Middle frontal gyrus (tissue), 1 donor: ENCODE measurements around the gene PDE9A.

Source experiments
- DNase-seq: peaks from one replicate; pipeline ENCODE4 v3.0.0-alpha.2; 2015; ENCODE audit warnings: low spot score; ENCODE audit errors: extremely low spot score

PDE9A gene

DNA sequence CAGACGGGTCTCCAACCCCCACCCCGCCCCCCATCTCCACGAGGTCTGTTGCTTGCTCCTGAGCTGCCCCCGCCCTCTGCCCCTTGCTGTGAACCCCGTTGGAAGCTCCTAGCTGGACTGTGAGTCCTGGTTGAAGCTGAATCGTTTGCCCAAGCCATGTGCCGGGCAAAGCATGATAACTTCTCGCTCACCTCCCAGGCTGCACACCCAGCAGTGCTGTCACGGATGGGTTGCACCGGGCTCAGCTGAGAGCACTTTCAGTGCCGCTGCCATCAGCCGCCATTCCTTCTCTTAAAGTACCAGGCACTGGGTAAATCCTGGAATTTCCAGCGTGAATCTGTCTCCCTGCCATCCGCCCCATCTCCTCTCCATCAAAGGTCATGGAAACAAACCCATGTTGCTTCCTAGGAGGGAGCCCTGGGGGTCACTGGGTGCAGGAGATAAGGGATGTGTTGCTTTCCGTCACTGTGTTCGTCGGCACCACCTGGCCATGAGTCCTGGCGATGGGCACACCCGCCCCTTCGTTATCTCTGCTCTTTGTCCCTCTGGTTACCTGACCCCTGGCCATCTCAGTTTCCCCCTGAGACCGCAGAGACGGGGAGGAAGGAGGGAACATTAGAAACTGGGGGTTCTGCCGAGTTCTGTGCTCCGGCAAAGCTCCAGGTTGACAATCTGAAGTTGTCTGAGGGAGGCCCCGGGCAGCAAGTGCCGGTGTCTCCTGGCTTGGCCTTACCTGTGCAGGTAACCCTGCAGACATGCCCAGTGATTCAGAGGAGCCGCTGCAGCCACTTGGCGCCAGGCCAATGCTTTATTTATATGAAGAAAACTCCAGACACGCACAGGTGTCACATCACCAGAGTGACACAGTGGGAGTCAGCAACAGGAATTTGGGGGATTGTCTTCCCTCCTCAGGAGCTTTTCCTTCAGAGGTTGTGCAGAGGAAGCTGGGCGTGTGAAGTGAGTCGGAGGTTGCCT lies 2.7 kb downstream of the PDE9A start:
- no peak for DNase-seq

DNA sequence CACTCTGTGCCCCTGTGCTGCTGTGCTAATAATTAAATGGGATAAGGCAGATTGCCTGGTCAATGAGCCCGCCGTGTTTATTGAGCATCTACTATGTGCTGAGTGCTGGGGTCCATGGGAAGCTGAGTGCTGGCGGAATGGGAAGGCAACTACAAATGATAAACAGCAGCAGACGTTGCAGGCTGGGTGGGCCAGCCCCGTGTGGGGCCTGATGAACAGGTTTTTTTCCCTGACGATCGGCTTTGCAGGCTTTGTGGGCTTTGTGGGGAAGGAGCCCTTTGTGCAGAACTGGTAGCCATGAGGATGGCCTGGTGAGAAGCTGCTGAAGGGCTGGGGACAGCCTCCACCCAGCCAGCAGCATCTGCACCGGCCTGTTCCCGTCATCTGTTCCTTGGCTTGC lies 3.5 kb downstream of the PDE9A start:
- no peak for DNase-seq

DNA sequence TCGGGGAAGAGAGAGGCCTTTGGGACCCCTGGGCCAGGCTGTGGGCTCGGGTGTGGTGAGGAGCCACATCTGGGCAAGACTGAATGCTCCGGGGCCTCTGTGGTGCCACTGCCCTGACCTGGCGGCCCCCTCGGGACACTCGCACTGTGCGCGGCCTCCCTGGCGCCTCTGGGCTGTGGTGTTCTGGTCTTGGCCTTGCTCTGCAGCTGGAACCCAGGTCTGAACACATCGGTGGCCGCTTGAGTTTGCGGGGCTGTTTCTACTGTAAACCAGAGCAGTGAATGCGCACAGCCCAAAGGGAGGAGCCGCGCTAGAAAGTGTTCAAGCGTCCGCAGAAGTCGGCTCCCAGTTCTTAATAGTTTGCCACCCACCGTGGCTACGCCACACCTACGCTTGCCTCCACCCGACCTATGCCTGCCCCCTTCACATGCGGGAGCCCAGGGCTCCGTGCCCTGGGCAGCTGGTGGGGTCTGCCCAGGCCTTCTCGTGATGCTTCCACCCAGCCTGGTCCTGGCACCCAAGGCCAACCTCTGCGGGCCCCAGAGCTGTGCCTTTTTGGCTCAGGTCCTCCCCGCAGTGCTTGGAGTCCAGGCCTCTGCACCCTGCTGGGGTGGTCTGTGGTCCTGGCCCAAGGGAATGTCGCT lies 4.4 kb downstream of the PDE9A start:
- no peak for DNase-seq

DNA sequence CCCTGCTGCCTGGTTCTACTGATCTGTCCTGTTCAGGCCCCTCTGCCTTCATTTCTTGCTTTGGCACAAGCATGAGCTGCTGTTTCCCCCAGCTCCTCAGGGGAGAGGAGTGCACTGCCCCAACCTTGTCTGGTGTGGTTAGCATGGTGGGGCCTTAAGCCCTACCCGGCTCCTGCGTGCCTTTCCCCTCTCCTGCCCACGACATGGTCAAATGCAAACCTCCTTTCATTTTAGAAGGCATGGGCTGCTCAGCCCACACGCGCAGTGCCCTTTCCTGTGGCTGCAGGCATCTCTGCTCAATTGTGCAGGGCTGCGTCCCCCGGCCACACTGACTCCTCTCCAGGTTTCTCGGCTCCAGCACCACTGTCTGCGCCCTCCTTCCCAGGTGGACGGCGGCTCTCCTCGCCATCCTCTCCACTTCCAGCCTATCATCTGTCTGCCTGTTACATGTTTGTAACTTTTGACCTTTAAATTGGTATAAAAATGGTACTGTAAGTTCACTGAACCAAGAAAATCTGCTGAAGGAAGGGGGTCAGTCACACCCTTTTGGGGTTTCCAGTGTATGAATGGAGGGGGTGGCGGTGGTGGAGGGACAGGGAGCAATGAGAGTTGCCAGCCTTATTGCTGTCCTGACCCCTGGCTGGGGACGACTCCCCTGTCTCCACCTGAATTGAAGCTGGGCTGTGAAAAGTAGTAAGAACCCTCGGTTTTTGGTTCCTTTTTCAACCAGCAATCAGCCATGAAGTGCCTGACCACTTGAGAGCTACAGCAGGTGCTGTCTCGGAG lies 5.1 kb downstream of the PDE9A start:
- no peak for DNase-seq

DNA sequence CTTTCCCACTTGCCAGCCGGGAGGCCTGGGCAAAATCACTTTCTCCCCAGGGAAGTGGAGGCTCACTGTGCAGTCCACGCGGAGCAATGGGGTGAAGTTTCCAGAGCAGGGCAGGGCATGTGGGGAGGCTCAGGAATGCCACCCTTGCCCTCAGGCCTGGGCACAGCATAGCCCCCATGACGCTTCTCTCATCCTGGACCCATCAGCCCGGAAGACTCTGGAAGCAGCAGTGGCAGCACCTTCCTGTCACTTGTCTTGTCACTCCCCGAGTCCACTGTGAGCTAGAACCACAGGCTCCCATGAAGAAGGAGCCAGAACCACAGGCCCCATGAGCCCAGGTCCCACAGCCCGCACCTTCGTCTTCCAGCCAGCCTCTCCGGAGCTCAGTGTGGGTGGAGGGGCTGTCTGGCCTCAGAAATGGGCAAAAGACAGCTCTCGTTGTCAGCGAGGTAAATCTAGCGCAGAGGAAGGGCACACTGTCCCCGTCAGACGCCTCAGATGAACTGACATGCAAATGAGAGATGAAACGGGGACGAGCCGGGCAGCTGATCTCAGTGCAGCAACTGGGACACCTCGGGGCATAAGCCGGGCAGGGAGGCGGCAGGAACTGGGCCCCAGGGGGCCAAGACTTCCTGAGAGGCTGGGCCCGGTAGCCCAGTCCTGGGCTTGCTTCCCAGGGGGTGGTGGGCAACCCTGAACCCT lies 6.1 kb downstream of the PDE9A start:
- no peak for DNase-seq

DNA sequence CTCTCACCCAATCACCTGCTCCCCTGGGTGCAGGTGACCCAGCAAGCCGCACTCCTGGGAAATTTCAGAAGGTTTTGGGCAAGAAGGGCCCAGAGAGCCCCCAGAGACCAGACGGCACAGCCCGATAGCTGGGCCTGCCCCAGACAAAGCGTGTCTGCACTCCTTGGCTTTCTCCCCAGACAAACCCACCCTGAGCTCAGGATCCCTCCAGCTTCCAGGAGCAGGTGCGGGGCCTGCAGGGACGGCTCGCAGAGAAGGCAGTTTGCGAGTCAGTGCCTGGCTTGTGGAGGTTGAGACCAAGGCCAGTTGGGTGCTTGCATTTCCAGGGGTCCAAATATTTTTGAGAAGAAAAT lies 6.7 kb downstream of the PDE9A start:
- DNase-seq: no peak

DNA sequence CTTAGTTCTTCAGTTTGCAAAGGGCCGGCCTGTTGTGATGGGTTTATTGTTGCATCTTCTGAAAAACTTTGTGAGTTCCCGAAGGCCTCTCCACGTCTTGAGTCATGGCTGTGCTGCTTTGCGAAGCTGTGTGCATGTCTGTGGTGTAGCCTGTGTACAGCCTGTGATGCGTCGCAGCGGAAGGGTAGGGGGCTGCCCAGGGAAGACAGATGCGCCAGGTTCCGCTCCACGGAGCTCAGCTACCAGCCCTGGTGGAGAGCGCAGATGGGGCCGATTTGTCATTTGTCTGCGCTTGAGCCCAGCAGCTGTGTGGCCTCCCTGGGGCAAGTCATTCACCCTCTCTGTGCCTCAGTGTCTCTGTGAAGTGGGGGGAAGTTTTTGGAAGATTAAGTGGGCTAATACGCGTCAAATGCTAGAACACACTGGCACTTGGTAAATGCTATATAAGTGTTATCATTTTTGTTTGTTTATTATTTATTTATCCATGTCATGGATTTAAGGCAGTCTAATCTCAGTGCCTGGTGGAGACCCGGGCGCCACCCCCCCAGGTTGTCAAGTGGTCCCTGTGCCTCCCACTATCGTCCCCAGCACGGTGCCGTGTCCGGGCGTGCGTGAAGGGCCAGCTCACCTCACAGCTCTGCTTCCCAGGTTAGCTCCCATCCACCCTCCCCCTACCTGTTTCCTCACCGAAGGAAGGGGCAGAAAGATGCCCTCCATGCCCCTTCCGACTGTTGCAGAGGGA lies 8.4 kb downstream of the PDE9A start:
- no peak for DNase-seq

DNA sequence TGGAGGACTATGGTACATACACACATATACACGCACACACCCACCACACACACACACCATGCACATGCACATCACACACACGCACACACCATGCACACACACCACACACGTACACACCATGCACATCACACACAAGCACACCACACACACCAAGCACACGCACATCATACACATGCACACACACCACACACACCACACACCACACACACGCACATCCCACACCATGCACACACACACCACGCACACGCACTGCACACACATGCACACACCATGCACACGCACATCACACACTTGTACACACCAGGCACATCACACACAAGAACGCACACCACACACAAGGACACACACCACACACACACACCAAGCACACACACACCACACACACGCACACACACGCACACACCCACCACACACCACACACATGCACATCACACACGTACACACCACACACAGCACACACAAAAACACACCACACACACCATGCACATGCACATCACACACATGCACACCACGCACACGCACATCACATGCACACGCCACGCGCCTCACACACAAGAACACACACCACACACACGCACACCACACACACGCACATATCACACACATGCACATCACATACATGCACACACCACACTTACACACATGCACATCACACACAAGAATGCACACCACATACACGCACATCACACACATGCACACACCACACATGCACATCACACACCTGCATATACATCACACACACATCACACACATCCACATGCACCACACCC lies 9.2 kb downstream of the PDE9A start:
- DNase-seq: no peak

DNA sequence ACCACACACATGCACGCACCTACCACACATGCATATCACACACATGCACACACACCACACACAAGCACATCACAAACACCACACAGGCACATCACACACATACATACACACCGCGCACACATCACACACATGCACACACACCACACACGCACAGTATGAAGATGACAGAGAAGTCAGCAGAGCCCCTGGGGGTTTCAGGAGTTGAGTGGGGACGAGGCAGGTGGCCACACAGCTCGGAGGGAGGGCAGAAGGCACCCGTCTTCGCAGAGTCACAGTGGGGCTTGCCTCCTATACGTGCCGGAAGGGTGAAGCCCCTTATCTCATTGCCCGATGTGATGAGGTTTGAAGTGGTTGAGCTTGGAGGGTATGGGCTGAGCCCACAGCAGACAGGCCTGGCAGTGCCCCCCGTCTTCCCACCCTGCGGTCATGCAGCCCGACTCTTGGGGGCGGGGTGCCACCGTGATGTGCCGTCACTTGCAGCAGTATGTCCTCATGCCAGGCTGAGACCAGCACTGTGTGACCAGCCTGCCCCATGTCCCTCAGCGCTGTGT lies 9.9 kb downstream of the PDE9A start:
- DNase-seq: no peak

DNA sequence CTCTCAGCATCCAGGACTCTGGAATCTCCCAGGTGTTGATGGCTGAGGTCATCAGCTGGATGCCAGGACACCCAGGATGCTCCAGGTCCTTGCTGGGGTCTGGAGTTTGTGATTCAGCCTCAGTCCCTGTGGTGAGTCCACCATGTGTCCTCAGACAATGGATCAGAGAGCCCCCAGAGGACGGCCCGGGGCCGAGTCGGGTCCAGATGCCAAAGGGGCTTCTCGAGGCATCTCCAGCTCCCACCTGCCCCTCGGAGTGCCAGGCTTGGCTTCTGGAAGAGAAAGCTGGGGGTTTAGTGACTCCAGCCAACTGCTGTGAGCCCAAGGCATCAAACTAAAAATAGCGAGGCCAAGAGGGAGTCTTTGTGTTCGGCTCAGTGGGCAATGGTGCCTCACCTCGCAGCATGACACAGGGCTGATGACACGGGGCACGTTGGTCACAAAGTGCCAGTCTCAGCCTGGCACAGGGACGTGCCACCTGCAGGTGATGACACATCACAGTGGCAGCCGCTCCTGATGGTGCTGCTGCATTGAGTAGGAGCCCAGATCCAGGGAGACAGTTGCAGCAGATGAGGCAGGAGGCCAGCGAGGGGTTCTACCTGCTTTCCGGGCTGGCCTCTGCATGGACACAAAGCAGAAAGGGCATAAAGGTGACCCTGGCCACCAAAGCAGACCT lies 10.6 kb downstream of the PDE9A start:
- DNase-seq: no peak

DNA sequence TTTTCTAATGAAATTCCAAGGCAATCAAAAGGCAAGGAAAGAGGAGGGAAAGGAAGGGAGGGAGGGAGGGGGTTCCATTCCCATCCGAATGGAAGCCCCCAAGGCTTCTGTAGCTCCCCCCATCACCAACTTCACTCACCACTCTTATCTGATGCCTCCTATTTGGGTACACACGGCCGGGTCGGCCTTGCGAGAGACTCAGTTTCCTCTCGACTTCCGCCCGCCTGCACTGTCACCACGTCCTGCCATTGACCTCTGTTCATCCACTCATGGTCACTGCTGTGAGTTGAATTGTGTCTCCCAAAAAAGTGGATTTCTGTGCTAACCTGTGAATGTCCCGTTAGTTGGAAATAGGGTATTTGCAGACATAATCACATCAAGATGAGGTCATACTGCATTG lies 11.2 kb downstream of the PDE9A start:
- no peak for DNase-seq

DNA sequence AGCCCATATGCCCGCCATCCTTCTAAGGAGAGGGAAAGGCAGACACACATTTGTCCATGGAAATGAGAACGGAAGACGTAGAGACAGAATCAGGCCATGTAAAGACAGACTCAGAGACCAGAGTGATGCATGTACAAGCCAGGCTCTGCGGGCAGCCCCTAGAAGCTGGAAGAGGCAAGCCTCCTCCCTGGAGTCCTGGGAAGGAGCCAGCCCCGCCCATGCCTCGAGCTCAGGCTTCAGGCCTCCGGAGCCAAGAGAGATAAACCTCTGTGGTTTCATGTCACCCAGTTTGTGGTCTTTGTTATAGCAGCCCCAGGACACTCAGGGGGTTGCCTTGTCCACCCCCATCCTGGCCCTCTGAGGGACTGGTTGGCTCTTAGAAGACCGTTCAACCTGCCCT lies 11.6 kb downstream of the PDE9A start:
- no peak for DNase-seq

DNA sequence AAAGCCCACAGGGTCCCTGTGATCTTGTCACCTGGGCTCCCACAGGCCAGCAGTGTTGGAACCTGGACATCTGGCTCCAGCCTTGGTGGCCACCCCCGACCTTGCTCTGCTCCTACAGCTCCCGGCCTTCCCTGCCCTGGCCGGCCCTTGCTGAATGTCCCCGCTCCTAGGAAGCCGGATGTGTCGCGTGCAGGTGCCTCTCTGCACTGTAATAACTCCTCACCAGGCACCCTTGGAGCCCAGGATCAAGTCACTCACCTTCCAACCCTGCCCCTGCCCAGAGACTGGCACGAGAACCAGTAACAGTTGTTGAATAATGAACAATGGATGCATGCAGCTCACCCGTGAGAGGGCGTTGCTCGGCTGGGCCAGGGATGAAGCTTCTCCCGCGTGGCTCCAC lies 12.1 kb downstream of the PDE9A start:
- no peak for DNase-seq

DNA sequence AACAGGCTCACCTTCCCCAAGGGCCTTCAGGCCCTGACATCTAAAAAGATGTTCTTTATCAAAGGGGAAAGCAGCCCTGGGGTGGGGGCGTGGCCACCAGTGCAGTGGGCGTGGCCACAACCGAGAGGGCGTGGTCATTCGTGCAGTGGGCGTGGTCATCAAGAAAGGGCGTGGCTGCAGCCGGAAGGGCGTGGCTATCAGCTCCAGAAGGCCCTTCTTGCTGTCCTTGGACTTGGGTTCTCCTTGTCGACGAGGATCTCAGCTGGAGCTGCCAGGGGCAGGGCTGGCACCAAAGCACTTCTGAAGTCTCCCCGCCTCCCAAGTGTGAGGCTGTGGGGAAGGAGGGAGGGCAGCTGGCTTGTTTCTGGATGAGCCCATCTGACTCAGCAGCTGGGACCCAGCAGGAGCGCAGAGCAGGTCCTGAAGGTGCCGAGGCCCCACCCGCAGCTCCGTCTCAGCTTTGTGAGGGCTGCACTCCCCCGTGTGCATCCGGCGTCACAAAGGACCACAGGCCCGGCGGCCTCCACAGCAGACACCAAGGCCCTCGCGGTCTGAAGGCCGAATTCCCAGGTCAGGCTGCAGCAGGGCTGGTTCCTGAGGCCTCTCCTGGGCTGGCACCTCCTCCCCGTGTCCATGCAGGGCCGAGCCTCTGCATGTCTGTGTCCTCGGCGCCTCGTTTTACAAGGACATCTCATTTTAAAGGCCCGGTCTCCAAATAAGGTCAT lies 12.8 kb downstream of the PDE9A start:
- DNase-seq: no peak

DNA sequence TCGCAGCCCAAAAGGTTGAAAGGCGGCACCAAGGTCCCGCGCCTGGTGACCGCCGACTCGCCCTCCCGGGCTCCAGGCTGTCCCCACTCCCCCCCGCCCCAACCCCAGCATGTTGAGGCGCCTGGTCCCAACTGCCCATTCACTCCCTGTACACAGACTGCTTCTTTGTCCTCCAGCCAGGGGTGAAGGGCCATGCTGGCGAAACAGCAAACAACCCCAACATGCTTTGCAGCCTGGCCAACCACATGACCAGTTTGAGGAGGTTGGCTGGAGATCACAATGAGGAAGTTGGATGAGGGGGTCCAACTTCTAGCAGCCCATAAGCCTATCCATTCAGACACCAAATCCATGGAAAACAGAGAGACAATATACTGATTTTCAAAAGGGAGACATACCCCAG lies 13.5 kb downstream of the PDE9A start:
- DNase-seq: peak; percentile 25

DNA sequence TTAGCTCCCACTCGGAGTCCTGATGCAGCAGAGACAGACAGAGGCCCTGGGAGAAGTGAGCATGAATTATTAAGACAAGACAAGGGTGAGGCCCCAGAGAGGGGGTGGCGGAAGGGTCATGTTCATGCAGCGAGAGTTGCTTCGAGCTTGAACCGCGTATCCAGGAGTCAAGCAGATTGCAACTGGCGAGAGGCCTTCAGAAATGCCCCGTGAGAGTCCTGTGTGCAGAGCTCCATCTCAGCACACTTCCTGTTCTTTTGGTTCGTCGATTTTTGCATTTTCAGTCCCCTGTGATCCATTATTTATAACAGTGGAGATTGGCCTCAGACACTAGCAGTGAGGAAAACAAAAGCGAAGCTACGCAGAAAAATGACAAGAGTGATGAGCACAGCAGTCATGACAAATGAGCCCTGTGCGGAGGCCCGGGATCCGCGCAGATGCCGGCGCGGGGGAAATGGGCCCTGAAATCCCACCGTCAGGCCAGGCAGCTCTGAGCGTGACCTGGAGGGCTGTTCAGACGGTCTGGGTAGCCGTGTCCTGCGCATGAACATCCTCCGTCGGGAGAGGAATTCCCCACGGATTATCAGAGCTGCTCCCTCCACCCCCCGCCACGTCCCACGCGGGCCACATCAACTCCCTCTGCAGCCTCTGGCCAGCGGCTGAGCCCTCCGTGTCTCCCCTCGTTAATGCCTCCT lies 15.0 kb downstream of the PDE9A start:
- DNase-seq: no peak

DNA sequence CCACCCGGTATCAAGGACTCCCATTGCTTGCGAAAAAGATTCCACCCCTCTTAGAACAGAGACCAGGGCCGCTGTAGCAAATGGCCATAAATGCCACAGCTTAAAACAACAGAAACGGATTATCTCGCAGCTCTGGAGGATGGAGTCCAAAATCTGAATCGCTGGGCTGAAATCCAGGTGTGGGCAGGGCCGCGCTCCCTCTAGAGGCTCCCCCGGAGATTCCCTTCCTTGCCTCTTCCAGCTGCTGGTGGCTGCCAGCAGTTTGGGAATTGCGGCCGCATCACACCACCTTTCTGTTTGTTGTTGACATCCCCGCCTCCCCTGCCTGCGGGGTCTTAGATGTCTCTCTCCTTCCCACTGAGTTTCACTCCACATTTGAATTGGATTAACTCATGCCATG lies 15.6 kb downstream of the PDE9A start:
- DNase-seq: no peak
